Measurements from ENCODE around the gene SS18L1.

DNA sequence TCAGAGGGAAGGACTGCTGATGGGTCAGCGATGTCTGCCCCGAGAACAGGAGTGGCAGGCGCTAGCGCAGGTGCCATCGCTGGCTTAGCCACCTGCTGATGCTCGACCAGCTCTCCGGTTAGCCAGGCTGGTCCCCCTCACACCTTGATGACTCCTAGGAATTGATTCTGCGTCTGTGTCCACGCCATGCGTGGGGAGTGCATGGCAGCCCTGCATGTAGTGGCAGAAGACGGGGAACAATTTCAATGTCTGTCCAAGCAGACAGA lies 6.7 kb downstream of the SS18L1 start:
- no peak for TF ChIP-seq EZH2phosphoT487 (IDR thresholded peaks at IDR 0.05; ENCODE audit: borderline replicate concordance, low read depth, low read length)
- TF ChIP-seq, protein P1, sequence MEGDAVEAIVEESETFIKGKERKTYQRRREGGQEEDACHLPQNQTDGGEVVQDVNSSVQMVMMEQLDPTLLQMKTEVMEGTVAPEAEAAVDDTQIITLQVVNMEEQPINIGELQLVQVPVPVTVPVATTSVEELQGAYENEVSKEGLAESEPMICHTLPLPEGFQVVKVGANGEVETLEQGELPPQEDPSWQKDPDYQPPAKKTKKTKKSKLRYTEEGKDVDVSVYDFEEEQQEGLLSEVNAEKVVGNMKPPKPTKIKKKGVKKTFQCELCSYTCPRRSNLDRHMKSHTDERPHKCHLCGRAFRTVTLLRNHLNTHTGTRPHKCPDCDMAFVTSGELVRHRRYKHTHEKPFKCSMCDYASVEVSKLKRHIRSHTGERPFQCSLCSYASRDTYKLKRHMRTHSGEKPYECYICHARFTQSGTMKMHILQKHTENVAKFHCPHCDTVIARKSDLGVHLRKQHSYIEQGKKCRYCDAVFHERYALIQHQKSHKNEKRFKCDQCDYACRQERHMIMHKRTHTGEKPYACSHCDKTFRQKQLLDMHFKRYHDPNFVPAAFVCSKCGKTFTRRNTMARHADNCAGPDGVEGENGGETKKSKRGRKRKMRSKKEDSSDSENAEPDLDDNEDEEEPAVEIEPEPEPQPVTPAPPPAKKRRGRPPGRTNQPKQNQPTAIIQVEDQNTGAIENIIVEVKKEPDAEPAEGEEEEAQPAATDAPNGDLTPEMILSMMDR (conservative IDR thresholded peaks at IDR 0.05; ENCODE audit: low read length): no peak

Data from OCI-LY7 (cell line).